GM12878 (cell line): Measurements from ENCODE around the gene RPGRIP1L. TPM values are rescaled to one million over a fixed set of nuclear protein-coding genes. Genes with fewer than 3 reads are reported as not detected.
A peak's percentile ranks its signal among the peaks of the same experiment; 100 is the strongest.

Experiments
- ATAC-seq: fragments of 200-7000 bp; cut with Tn5 transposase; 3 replicates; pipeline ENCODE4 v1.9.1; 2020; ENCODE audit warnings: mild to moderate bottlenecking, moderate library complexity
- Bru-seq: library from RNA; stranded (reverse); fragments of 400-500 nt; gene quantifications from one replicate; lab custom pipeline; 2021; lab: Mats Ljungman, UMichigan
- BruChase-seq, 2 experiments: library from RNA; stranded (reverse); fragments of 400-500 nt; gene quantifications; one replicate each; lab custom pipeline; 2021; lab: Mats Ljungman, UMichigan
- BruUV-seq: library from RNA; stranded (reverse); fragments of 400-500 nt; replicated peaks from 2 replicates; lab custom pipeline; 2021; lab: Mats Ljungman, UMichigan
- CTCF ChIA-PET: fragments of 300-600 bp; sonication (Branson Sonifier 250); formaldehyde crosslinking; extraction: SDS; loops from one replicate; lab custom pipeline; 2021; ENCODE audit warnings: inconsistent platforms; lab: Yijun Ruan, JAX
- POLR2A ChIA-PET: fragments of 350-600 bp; formaldehyde crosslinking; extraction: SDS; loops from one replicate; lab custom pipeline; 2021; ENCODE audit warnings: inconsistent platforms; lab: Charles Lee
- RAD21 ChIA-PET: fragments of 300-600 bp; sonication (Branson Sonifier 250); formaldehyde crosslinking; loops from one replicate; lab custom pipeline; 2023; ENCODE audit warnings: antibody characterized with exemption; ENCODE audit not compliant: unreplicated experiment; lab: Charles Lee
- SMC1A ChIA-PET: fragments of 300-600 bp; sonication (Branson Sonifier 250); formaldehyde crosslinking; loops from one replicate; lab custom pipeline; 2023; ENCODE audit not compliant: unreplicated experiment, uncharacterized antibody; lab: Charles Lee
- DNase-seq: peaks from one replicate; pipeline ENCODE4 v3.0.0-alpha.2; 2011; ENCODE audit warnings: low read depth, low spot score
- FAIRE-seq: peaks from 3 replicates; lab custom pipeline; 2011; peaks lifted over from hg19 to GRCh38; lab: Jason Lieb, UNC
- H2AFZ ChIP-seq: 2 replicates; pipeline ENCODE4 v1.6.0; 2011; ENCODE audit warnings: low read depth, low read length, control low read depth; ENCODE audit not compliant: control insufficient read depth
- H3K27ac ChIP-seq: 2 replicates; pipeline ENCODE4 v1.5.1; 2011; ENCODE audit warnings: control low read depth; ENCODE audit not compliant: control insufficient read depth, insufficient read depth
- H3K27me3 ChIP-seq, 2 experiments: replicated peaks in 1 of 2; 2 replicates each; pipeline versions ENCODE4 v1.6.0 to v1.6.1; 2011; ENCODE audit warnings: low read length in 1 of 2; ENCODE audit not compliant: control insufficient read depth in 2 of 2, insufficient read depth in 2 of 2
- H3K36me3 ChIP-seq, 2 experiments: 2 replicates each; pipeline ENCODE4 v1.5.1; 2011; ENCODE audit warnings: low read length in 1 of 2; ENCODE audit not compliant: control insufficient read depth in 2 of 2, insufficient read depth in 2 of 2
- H3K4me1 ChIP-seq: 2 replicates; pipeline ENCODE4 v1.6.1; 2011; ENCODE audit warnings: mild to moderate bottlenecking, low read length, moderate library complexity, mixed read lengths; ENCODE audit not compliant: control insufficient read depth, insufficient read depth
- H3K4me2 ChIP-seq: 2 replicates; pipeline ENCODE4 v1.6.0; 2011; ENCODE audit warnings: control low read depth; ENCODE audit not compliant: control insufficient read depth, insufficient read depth
- H3K4me3 ChIP-seq: fragments of 200-600 bp; sonication (generic); 2 replicates; pipeline ENCODE4 v1.5.1; 2016
- H3K79me2 ChIP-seq: 2 replicates; pipeline ENCODE4 v1.6.0; 2011; ENCODE audit warnings: low read length; ENCODE audit not compliant: control insufficient read depth, insufficient read depth
- H3K9ac ChIP-seq: 2 replicates; pipeline ENCODE4 v1.8.0; 2011; ENCODE audit warnings: low read length, control low read depth, mixed read lengths; ENCODE audit not compliant: control insufficient read depth, insufficient read depth
- H3K9me3 ChIP-seq: replicated peaks from 3 replicates; pipeline ENCODE4 v1.5.1; 2011; ENCODE audit warnings: mild to moderate bottlenecking, low read length; ENCODE audit not compliant: control insufficient read depth, insufficient read depth
- H4K20me1 ChIP-seq: 2 replicates; pipeline ENCODE4 v1.6.0; 2011; ENCODE audit not compliant: control insufficient read depth, insufficient read depth
- CHD2 ChIP-seq: IDR thresholded peaks from 2 replicates; pipeline ENCODE4 v1.6.1; 2011; ENCODE audit warnings: low read depth, low read length, improper control_type of control experiment, borderline replicate concordance
- EGR1 ChIP-seq, 2 experiments: IDR thresholded peaks; 1 replicate in 1 of 2; 2 replicates in 1 of 2; pipeline ENCODE4 v1.6.1; 2011 to 2012; ENCODE audit warnings: low read depth in 2 of 2, low read length in 2 of 2, borderline replicate concordance in 1 of 2, mild to moderate bottlenecking in 1 of 2, moderate library complexity in 1 of 2
- HCFC1 ChIP-seq: fragments of 150-350 bp; IDR thresholded peaks from 2 replicates; pipeline ENCODE4 v1.6.1; 2014; ENCODE audit warnings: low read length
- MYC ChIP-seq: IDR thresholded peaks from 2 replicates; pipeline ENCODE4 v1.6.1; 2011; ENCODE audit warnings: mild to moderate bottlenecking, low read length, moderate library complexity, inconsistent platforms; ENCODE audit not compliant: insufficient read depth, insufficient replicate concordance, insufficient read length, severe bottlenecking
- NBN ChIP-seq: fragments of 450-650 bp; IDR thresholded peaks from 2 replicates; pipeline ENCODE4 v1.6.1; 2016
- SUZ12 ChIP-seq: fragments of 200-600 bp; sonication (generic); IDR thresholded peaks from one replicate; pipeline ENCODE4 v1.6.1; 2018; ENCODE audit warnings: antibody characterized with exemption, mild to moderate bottlenecking; ENCODE audit not compliant: unreplicated experiment
- WGBS: methylation state at CpG from one replicate; pipeline ENCODE4 v1.1.6; 2016; ENCODE audit warnings: low lambda C conversion rate; ENCODE audit not compliant: insufficient replicate concordance, insufficient coverage; ENCODE audit errors: missing lambda C conversion rate; 5-methylcytosine and 5-hydroxymethylcytosine counted together
- in situ Hi-C: fragments of 300-500 bp; cut with MboI; formaldehyde crosslinking; loops from 9 replicates; pipeline ENCODE4 v1.14.3; 2018; ENCODE audit warnings: mixed read lengths
- intact Hi-C: fragments of 100-400 bp; cut with micrococcal nuclease; formaldehyde crosslinking; loops from one replicate; pipeline ENCODE4 v1.14.2; 2022; ENCODE audit not compliant: unreplicated experiment
- long read RNA-seq, 2 experiments: library from polyadenylated mRNA; unstranded; transcript quantifications; one replicate each; pipeline ENCODE4 v2.0.0, GENCODE V29; 2019 to 2020
- polyA minus RNA-seq, 3 experiments: library from RNA; depleted of rRNA, polyadenylated mRNA; stranded (reverse); fragments of >200 nt; gene quantifications; 2 replicates each; pipeline ENCODE4 v1.2.3, GENCODE V29; 2011
- polyA plus RNA-seq, 11 experiments: library from polyadenylated mRNA; depleted of rRNA in 4 of 11; unstranded in 6 of 11; stranded (reverse) in 5 of 11; fragments of >200 nt; fragmentation: Nextera tagmentation in 4 of 11; fragmentation: Illumina TruSeq in 1 of 11; extraction: Ambion mirVana in 4 of 11; extraction: Trizol in 1 of 11; gene quantifications; 1 replicate in 1 of 11; 2 replicates in 10 of 11; pipeline versions ENCODE4 v1.2.1 to v1.2.3, GENCODE V29; 2011 to 2016; ENCODE audit warnings: inconsistent platforms in 2 of 11, missing spikeins in 2 of 11, low read depth in 1 of 11
- total RNA-seq, 4 experiments: library from RNA; depleted of rRNA in 3 of 4; stranded (reverse); fragments of >200 nt in 3 of 4; fragmentation: Illumina TruSeq in 1 of 4; extraction: Trizol in 1 of 4; gene quantifications; 2 replicates each; pipeline versions ENCODE4 v1.2.1 to v1.2.3, GENCODE V29; 2013 to 2021
- TF ChIP-seq, protein P1 (sequence below): fragments of 450-650 bp; formaldehyde crosslinking; IDR thresholded peaks from 2 replicates; pipeline ENCODE4 v1.5.0; 2022; ENCODE audit warnings: mild to moderate bottlenecking, missing genetic modification characterization
- TF ChIP-seq, protein P2 (sequence below): IDR thresholded peaks from 2 replicates; pipeline ENCODE4 v1.6.1; 2011; ENCODE audit warnings: low read depth, low read length, improper control_type of control experiment, borderline replicate concordance
- TF ChIP-seq, protein P3 (sequence below): fragments of 450-650 bp; conservative IDR thresholded peaks from 2 replicates; pipeline ENCODE4 v1.6.1; 2017; ENCODE audit warnings: mild to moderate bottlenecking, moderate library complexity

RPGRIP1L gene
- 17.0 and 19.1 TPM in 2 replicates for total RNA-seq (2013; cell fraction: nucleolus; rRNA removed)
- total RNA-seq (2014; rRNA removed) (3.8 and 4.9 TPM in 2 replicates), total RNA-seq (2014; rRNA removed; fragmentation: Illumina TruSeq; extraction: Trizol) (6.7 and 7.0 TPM in 2 replicates), total RNA-seq (2021) (4.7 and 5.1 TPM in 2 replicates), polyA plus RNA-seq (2011; rRNA removed) (3.5 and 5.7 TPM in 2 replicates), polyA plus RNA-seq (2014; fragmentation: Illumina TruSeq; extraction: Trizol) (5.2 and 7.0 TPM in 2 replicates), polyA plus RNA-seq (2014; fragmentation: Nextera tagmentation; extraction: Ambion mirVana) (1 to 10 TPM; 3.9 to 4.0 TPM), polyA plus RNA-seq (2014; rRNA removed) (3.4 and 4.1 TPM in 2 replicates), polyA plus RNA-seq (2016; fragmentation: Nextera tagmentation; extraction: Ambion mirVana) (1 to 10 TPM; 6.6 to 9.6 TPM), polyA minus RNA-seq (2011; rRNA and poly(A)+ RNA removed) (3.6 and 6.8 TPM in 2 replicates), Bru-seq, nascent RNA (percentile 43 among the genes with signal in this experiment), BruChase-seq, experiment 1, labeled RNA remaining after a 6-hour chase (percentile 39 among the genes with signal in this experiment), BruChase-seq, experiment 2, labeled RNA remaining after a 2-hour chase (percentile 43 among the genes with signal in this experiment)
- polyA plus RNA-seq (2011; ENCODE audit: low read depth), result 1.6 TPM
- polyA plus RNA-seq (2011; cell fraction: cytosol; rRNA removed), result 1.2 and 1.5 TPM in 2 replicates
- polyA plus RNA-seq (2011; cell fraction: nucleus; rRNA removed), result 2.8 and 3.6 TPM in 2 replicates
- 2.0 and 2.3 TPM in 2 replicates for polyA plus RNA-seq (2012)
- polyA minus RNA-seq (2011; cell fraction: cytosol; rRNA and poly(A)+ RNA removed), result 2.1 and 2.9 TPM in 2 replicates
- polyA minus RNA-seq (2011; cell fraction: nucleus; rRNA and poly(A)+ RNA removed), result 4.7 and 11.9 TPM in 2 replicates
- long read RNA-seq, experiment 1, full-length matches to known transcripts, result 1 of 3 reads
- long read RNA-seq, experiment 1, partial matches to known transcripts, result 2 of 3 reads
- long read RNA-seq, experiment 1, other reads (novel, unspliced or antisense), result 0 of 3 reads
- long read RNA-seq, experiment 2, partial matches to known transcripts, result 9 of 11 reads
- long read RNA-seq, experiment 2, other reads (novel, unspliced or antisense), result 1 of 11 reads

DNA sequence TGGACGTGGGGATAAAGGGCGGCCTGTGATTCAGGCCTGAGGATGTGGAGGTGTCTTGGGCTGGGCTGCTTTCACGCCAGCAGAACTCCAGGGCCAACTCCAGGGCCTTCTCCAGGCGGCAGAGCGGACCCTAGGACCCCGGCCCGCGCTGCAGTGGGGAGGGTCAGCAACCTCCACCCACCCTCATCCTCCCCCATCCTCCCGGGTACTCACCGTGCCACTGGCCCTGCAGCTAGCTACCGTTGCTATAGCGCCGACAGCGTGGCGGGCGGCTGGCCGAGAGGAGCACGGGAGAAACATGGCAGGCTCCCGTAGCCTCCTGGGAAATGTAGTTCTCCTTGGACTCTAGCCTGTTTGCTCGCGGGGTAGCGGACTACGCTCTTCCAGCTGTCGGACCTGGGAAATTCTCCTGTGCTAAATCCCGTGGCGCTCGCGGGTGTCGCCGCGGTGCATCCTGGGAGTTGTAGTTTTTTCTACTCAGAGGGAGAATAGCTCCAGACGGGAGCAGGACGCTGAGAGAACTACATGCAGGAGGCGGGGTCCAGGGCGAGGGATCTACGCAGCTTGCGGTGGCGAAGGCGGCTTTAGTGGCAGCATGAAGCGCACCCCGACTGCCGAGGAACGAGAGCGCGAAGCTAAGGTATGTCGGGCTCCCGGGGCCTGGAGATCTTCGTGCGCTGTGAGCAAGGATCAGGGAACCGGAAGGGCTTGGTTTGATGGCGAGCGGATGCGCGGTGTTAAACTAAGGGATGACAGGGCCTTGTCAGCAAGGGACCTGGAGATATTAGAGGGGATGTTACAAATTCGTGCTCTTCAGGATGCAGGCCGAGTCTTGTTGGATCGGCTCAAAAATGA is at the start of gene RPGRIP1L, which contains the start of gene FTO:
RPGRIP1L (minus strand) TSS at position 270 of the 855 bp plus-strand sequence. CDS start 3,136 bp downstream, outside the sequence.
FTO (plus strand) TSS at position 567 of the 855 bp plus-strand sequence.
- in situ Hi-C loops (no loop called here), intact Hi-C loops (loop anchor here (10.0 kb wide), 1 partner anchor 189 kb away; no protein-coding TSS in a partner anchor)
- Histone ChIP-seq H3K4me2 (peak within 1 kb of the TSS; percentile 78), H3K9me3 (peaks cover 2% of the 10 kb centered on the region; the same call in 2 of the 3 replicates), H3K36me3 (no peaks in the 10 kb centered on the region), H3K79me2 (peaks cover 17% of the 10 kb centered on the region), H3K27me3 (no peaks in the 10 kb centered on the region), H4K20me1 (no peaks in the 10 kb centered on the region), H3K4me1 (peaks cover 3% of the 10 kb centered on the region), H3K27ac (peak within 1 kb of the TSS; percentile 34; the same call in 1 of the 2 replicates), H3K4me3 (peak within 1 kb of the TSS; percentile 83), H3K9ac (peak within 1 kb of the TSS; percentile 70), H2AFZ (peak within 1 kb of the TSS; percentile 79)
- RAD21 ChIA-PET, result interaction anchor here (0.8 to 1.6 kb wide), 6 partner anchors 8 to 200 kb away, joined by 3 to 5 read pairs (median 3); partner anchors contain the start of gene AKTIP
- SMC1A ChIA-PET, result interaction anchor here (1.0 to 1.2 kb wide), 3 partner anchors 13 to 155 kb away, joined by 3 to 5 read pairs (median 5); no protein-coding TSS in a partner anchor
- ATAC-seq, result peak; percentile 99
- peak; percentile 98 for DNase-seq
- POLR2A ChIA-PET, result interaction anchor here (1.3 kb wide), 1 partner anchor 13 kb away, joined by 3 read pairs; no protein-coding TSS in a partner anchor
- FAIRE-seq, result peak; percentile 95
- TSS peak; percentile 89 for BruUV-seq
- WGBS, result under 1% methylated on average over 57 of the region's 57 CpGs
- CTCF ChIA-PET, result interaction anchor here (0.9 to 1.0 kb wide), 3 partner anchors 16 to 154 kb away, joined by 3 to 4 read pairs (median 4); no protein-coding TSS in a partner anchor
- TF ChIP-seq, protein P1, sequence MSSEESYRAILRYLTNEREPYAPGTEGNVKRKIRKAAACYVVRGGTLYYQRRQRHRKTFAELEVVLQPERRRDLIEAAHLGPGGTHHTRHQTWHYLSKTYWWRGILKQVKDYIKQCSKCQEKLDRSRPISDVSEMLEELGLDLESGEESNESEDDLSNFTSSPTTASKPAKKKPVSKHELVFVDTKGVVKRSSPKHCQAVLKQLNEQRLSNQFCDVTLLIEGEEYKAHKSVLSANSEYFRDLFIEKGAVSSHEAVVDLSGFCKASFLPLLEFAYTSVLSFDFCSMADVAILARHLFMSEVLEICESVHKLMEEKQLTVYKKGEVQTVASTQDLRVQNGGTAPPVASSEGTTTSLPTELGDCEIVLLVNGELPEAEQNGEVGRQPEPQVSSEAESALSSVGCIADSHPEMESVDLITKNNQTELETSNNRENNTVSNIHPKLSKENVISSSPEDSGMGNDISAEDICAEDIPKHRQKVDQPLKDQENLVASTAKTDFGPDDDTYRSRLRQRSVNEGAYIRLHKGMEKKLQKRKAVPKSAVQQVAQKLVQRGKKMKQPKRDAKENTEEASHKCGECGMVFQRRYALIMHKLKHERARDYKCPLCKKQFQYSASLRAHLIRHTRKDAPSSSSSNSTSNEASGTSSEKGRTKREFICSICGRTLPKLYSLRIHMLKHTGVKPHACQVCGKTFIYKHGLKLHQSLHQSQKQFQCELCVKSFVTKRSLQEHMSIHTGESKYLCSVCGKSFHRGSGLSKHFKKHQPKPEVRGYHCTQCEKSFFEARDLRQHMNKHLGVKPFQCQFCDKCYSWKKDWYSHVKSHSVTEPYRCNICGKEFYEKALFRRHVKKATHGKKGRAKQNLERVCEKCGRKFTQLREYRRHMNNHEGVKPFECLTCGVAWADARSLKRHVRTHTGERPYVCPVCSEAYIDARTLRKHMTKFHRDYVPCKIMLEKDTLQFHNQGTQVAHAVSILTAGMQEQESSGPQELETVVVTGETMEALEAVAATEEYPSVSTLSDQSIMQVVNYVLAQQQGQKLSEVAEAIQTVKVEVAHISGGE, result no peak
- TF ChIP-seq NBN (no peak; the same call in 1 of the 2 replicates), MYC (peak; percentile 7), SUZ12 (no peak), EGR1 (IDR thresholded peaks at IDR 0.05; ENCODE audit: borderline replicate concordance in 1 of 2, low read depth in 2 of 2, low read length in 2 of 2) (peak in 1 of 2 experiments; percentile 2; a peak in 1 of 3 replicates), HCFC1 (peak; percentile 97), CHD2 (peak; percentile 97)
- TF ChIP-seq, protein P2, sequence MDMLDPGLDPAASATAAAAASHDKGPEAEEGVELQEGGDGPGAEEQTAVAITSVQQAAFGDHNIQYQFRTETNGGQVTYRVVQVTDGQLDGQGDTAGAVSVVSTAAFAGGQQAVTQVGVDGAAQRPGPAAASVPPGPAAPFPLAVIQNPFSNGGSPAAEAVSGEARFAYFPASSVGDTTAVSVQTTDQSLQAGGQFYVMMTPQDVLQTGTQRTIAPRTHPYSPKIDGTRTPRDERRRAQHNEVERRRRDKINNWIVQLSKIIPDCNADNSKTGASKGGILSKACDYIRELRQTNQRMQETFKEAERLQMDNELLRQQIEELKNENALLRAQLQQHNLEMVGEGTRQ, result peak; percentile 3; the same call in 1 of the 2 replicates
- TF ChIP-seq, protein P3, sequence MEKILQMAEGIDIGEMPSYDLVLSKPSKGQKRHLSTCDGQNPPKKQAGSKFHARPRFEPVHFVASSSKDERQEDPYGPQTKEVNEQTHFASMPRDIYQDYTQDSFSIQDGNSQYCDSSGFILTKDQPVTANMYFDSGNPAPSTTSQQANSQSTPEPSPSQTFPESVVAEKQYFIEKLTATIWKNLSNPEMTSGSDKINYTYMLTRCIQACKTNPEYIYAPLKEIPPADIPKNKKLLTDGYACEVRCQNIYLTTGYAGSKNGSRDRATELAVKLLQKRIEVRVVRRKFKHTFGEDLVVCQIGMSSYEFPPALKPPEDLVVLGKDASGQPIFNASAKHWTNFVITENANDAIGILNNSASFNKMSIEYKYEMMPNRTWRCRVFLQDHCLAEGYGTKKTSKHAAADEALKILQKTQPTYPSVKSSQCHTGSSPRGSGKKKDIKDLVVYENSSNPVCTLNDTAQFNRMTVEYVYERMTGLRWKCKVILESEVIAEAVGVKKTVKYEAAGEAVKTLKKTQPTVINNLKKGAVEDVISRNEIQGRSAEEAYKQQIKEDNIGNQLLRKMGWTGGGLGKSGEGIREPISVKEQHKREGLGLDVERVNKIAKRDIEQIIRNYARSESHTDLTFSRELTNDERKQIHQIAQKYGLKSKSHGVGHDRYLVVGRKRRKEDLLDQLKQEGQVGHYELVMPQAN, result peak; percentile 81; the same call in 1 of the 2 replicates
